H1 (cell line): ENCODE data around the gene SLC12A8. TPM values are rescaled to one million over a fixed set of nuclear protein-coding genes. Genes with fewer than 3 reads are reported as not detected.

Source experiments
- CTCF ChIA-PET: fragments of 300-600 bp; sonication (Branson Sonifier 250); formaldehyde crosslinking; loops from one replicate; lab custom pipeline; 2021; ENCODE audit not compliant: partially characterized antibody; lab: Charles Lee
- POLR2A ChIA-PET: fragments of 300-600 bp; sonication (Branson Sonifier 250); formaldehyde crosslinking; loops from one replicate; lab custom pipeline; 2021; ENCODE audit warnings: inconsistent platforms; ENCODE audit not compliant: partially characterized antibody; lab: Charles Lee
- DNase-seq, 2 experiments: peaks; one replicate each; pipeline versions ENCODE4 v3.0.0 to v3.0.0-alpha.2; 2010 to 2022; ENCODE audit warnings: low spot score in 2 of 2, low read depth in 1 of 2, mixed read lengths in 1 of 2
- FAIRE-seq: peaks from 2 replicates; lab custom pipeline; 2011; peaks lifted over from hg19 to GRCh38; lab: Jason Lieb, UNC
- H2AFZ ChIP-seq: 2 replicates; pipeline ENCODE4 v1.8.1; 2012; ENCODE audit warnings: low read length, inconsistent platforms
- H2AK5ac ChIP-seq: 2 replicates; pipeline ENCODE4 v1.6.1; 2013; ENCODE audit warnings: low read depth, low read length
- H2BK120ac ChIP-seq: replicated peaks from 2 replicates; pipeline ENCODE3; 2013; ENCODE audit warnings: low read depth, low read length, inconsistent platforms
- H2BK12ac ChIP-seq: 2 replicates; pipeline ENCODE4 v1.6.1; 2013; ENCODE audit warnings: low read depth, low read length
- H2BK15ac ChIP-seq: 2 replicates; pipeline ENCODE4 v1.6.1; 2013; ENCODE audit warnings: low read length
- H2BK20ac ChIP-seq: 2 replicates; pipeline ENCODE4 v1.6.1; 2013; ENCODE audit warnings: low read length
- H2BK5ac ChIP-seq: 2 replicates; pipeline ENCODE4 v1.6.1; 2013; ENCODE audit warnings: low read depth, low read length
- H3K14ac ChIP-seq: 2 replicates; pipeline ENCODE4 v1.6.1; 2013; ENCODE audit warnings: inconsistent platforms; ENCODE audit not compliant: insufficient read length
- H3K18ac ChIP-seq: 2 replicates; pipeline ENCODE4 v1.6.1; 2013; ENCODE audit warnings: low read length; ENCODE audit errors: extremely low read depth
- H3K23ac ChIP-seq: 2 replicates; pipeline ENCODE4 v1.6.1; 2013; ENCODE audit warnings: inconsistent platforms; ENCODE audit not compliant: insufficient read length
- H3K23me2 ChIP-seq: 2 replicates; pipeline ENCODE4 v1.6.1; 2013; ENCODE audit warnings: low read depth, low read length
- H3K27ac ChIP-seq: 2 replicates; pipeline ENCODE4 v1.6.1; 2011; ENCODE audit warnings: low read depth, low read length, inconsistent platforms
- H3K27me3 ChIP-seq, 4 experiments: replicated peaks in 1 of 4; 1 replicate in 1 of 4; 2 replicates in 3 of 4; pipeline versions ENCODE4 v1.6.1 to v1.8.1; 2011 to 2013; ENCODE audit warnings: low read length in 3 of 4, mild to moderate bottlenecking in 3 of 4, inconsistent platforms in 2 of 4, mixed read lengths in 2 of 4, moderate library complexity in 1 of 4; ENCODE audit not compliant: control insufficient read depth in 3 of 4, insufficient read depth in 3 of 4; ENCODE audit errors: extremely low read depth in 1 of 4
- H3K36me3 ChIP-seq, 4 experiments: 2 replicates each; pipeline versions ENCODE4 v1.6.1 to v1.8.1; 2011 to 2013; ENCODE audit warnings: mild to moderate bottlenecking in 4 of 4, low read length in 3 of 4, moderate library complexity in 2 of 4, control low read depth in 1 of 4, inconsistent platforms in 1 of 4; ENCODE audit not compliant: insufficient read depth in 4 of 4, control insufficient read depth in 2 of 4
- H3K4ac ChIP-seq: replicated peaks from 2 replicates; pipeline ENCODE3; 2013; ENCODE audit warnings: low read length, low read depth, mixed read lengths, inconsistent platforms; ENCODE audit not compliant: insufficient read length
- H3K4me1 ChIP-seq, 4 experiments: replicated peaks in 1 of 4; 1 replicate in 1 of 4; 2 replicates in 3 of 4; pipeline versions ENCODE4 v1.6.1 to v1.8.1; 2011 to 2013; ENCODE audit warnings: low read length in 3 of 4, inconsistent platforms in 2 of 4, mixed read lengths in 1 of 4; ENCODE audit not compliant: insufficient read depth in 4 of 4, control insufficient read depth in 3 of 4
- H3K4me2 ChIP-seq, 2 experiments: 2 replicates each; pipeline versions ENCODE4 v1.6.1 to v1.8.1; 2011 to 2013; ENCODE audit warnings: low read depth in 2 of 2, low read length in 2 of 2, control low read depth in 1 of 2, inconsistent platforms in 1 of 2, mild to moderate bottlenecking in 1 of 2; ENCODE audit not compliant: insufficient read depth in 1 of 2
- H3K4me3 ChIP-seq, 4 experiments: fragments of 200-600, 300-600 bp in 1 of 4; sonication (generic), shearing (Covaris generic), sonication (Bioruptor Twin) in 1 of 4; 2 replicates each; pipeline versions ENCODE4 v1.5.1 to v1.8.1; 2011 to 2016; ENCODE audit warnings: low read length in 4 of 4, low read depth in 3 of 4, control low read depth in 2 of 4, inconsistent platforms in 2 of 4, mild to moderate bottlenecking in 2 of 4, mixed read lengths in 1 of 4, moderate library complexity in 1 of 4; ENCODE audit not compliant: insufficient read depth in 2 of 4; ENCODE audit errors: extremely low read depth in 1 of 4
- H3K56ac ChIP-seq: replicated peaks from 2 replicates; pipeline ENCODE3; 2013; ENCODE audit warnings: low read depth, mild to moderate bottlenecking, mixed read lengths, low read length, inconsistent platforms; ENCODE audit not compliant: insufficient read length
- H3K79me1 ChIP-seq: 2 replicates; pipeline ENCODE4 v1.6.1; 2013; ENCODE audit warnings: low read depth, low read length, control low read depth
- H3K79me2 ChIP-seq, 2 experiments: 2 replicates each; pipeline versions ENCODE4 v1.6.1 to v1.8.1; 2012 to 2013; ENCODE audit warnings: low read length in 2 of 2, mild to moderate bottlenecking in 2 of 2, inconsistent platforms in 1 of 2; ENCODE audit not compliant: insufficient read depth in 2 of 2, control insufficient read depth in 1 of 2
- H3K9ac ChIP-seq, 4 experiments: replicated peaks in 1 of 4; 1 replicate in 1 of 4; 2 replicates in 3 of 4; pipeline versions ENCODE4 v1.6.1 to v1.8.1; 2011 to 2013; ENCODE audit warnings: low read depth in 3 of 4, low read length in 3 of 4, control low read depth in 2 of 4, mild to moderate bottlenecking in 2 of 4, moderate library complexity in 2 of 4, inconsistent platforms in 1 of 4; ENCODE audit errors: extremely low read depth in 1 of 4
- H3K9me3 ChIP-seq, 2 experiments: 2 replicates each; pipeline versions ENCODE4 v1.6.1 to v1.8.1; 2012 to 2013; ENCODE audit warnings: mild to moderate bottlenecking in 2 of 2, moderate library complexity in 2 of 2, control low read depth in 1 of 2, inconsistent platforms in 1 of 2, low read depth in 1 of 2, low read length in 1 of 2, mixed read lengths in 1 of 2; ENCODE audit not compliant: insufficient read depth in 2 of 2
- H4K20me1 ChIP-seq, 2 experiments: replicated peaks in 1 of 2; 2 replicates each; pipeline versions ENCODE3 to v1.8.1; 2011 to 2013; ENCODE audit warnings: inconsistent platforms in 2 of 2, low read length in 2 of 2, mild to moderate bottlenecking in 1 of 2; ENCODE audit not compliant: insufficient read depth in 2 of 2, control insufficient read depth in 1 of 2
- H4K5ac ChIP-seq: 2 replicates; pipeline ENCODE4 v1.6.1; 2013; ENCODE audit warnings: low read length, low read depth, mixed read lengths, inconsistent platforms; ENCODE audit not compliant: insufficient read length
- H4K8ac ChIP-seq: 2 replicates; pipeline ENCODE4 v1.8.0; 2013; ENCODE audit warnings: mild to moderate bottlenecking, moderate library complexity, low read length, inconsistent platforms; ENCODE audit not compliant: insufficient read depth; ENCODE audit errors: extremely low read depth
- H4K91ac ChIP-seq: replicated peaks from 2 replicates; pipeline ENCODE3; 2013; ENCODE audit warnings: low read length, mixed read lengths, inconsistent platforms; ENCODE audit not compliant: insufficient read length
- ATF3 ChIP-seq: IDR thresholded peaks from 2 replicates; pipeline ENCODE4 v1.6.1; 2011; ENCODE audit warnings: low read depth, mild to moderate bottlenecking, low read length; ENCODE audit not compliant: insufficient read depth
- KDM4A ChIP-seq: IDR thresholded peaks from one replicate; pipeline ENCODE4 v1.7.1; 2012; ENCODE audit warnings: low read depth, mild to moderate bottlenecking, moderate library complexity, low read length, inconsistent platforms; ENCODE audit not compliant: severe bottlenecking
- TBP ChIP-seq: IDR thresholded peaks from 2 replicates; pipeline ENCODE4 v1.6.1; 2011; ENCODE audit warnings: low read depth, low read length, improper control_type of control experiment
- WGBS, 2 experiments: shearing (Covaris generic) in 1 of 2; methylation state at CpG; one replicate each; pipeline versions ENCODE4 v1.1.6 to v1.1.7; 2013 to 2015; ENCODE audit warnings: low lambda C conversion rate in 2 of 2, mixed read lengths in 2 of 2, inconsistent platforms in 1 of 2, low coverage in 1 of 2, missing lambda C conversion rate in 1 of 2; ENCODE audit not compliant: insufficient replicate concordance in 2 of 2, insufficient coverage in 1 of 2, insufficient read length in 1 of 2; ENCODE audit errors: extremely low coverage in 1 of 2, missing lambda C conversion rate in 1 of 2; 5-methylcytosine and 5-hydroxymethylcytosine counted together
- polyA plus RNA-seq, 7 experiments: library from polyadenylated mRNA; depleted of rRNA in 3 of 7; stranded (reverse) in 5 of 7; unstranded in 2 of 7; fragments of >200 nt in 5 of 7; fragments of 200-250 nt in 2 of 7; gene quantifications; 1 replicate in 5 of 7; 2 replicates in 1 of 7; 4 replicates in 1 of 7; pipeline versions ENCODE4 v1.2.1 to v1.2.3, GENCODE V29; 2011 to 2013; ENCODE audit warnings: missing spikeins in 2 of 7, mixed read lengths in 2 of 7
- total RNA-seq: library from RNA; stranded (reverse); fragmentation: NEBNext Ultra II Directional; extraction: Animal tissue kit (Norgen Biotek cat#: 25700); gene quantifications from 2 replicates; pipeline ENCODE4 v1.2.1, GENCODE V29; 2021

Gene SLC12A8
- total and polyA plus RNA-seq, 2 of the 8 experiments (the other 6 are each of a cell fraction or from before 2014, with no cell fraction given) = 13.7 to 14.4 TPM

- H3K79me1 ChIP-seq = 0 out of 2 replicates have a peak, but pooled peaks cover 3% of the 10 kb centered on the region
- no peak for TF ChIP-seq ATF3
- TF ChIP-seq KDM4A = no peak
- no peak for TF ChIP-seq TBP
- H4K91ac ChIP-seq = peak overlapping the region; percentile 39
- no peak for DNase-seq
- no peak overlapping the region for H2BK20ac ChIP-seq
- H3K9me3 ChIP-seq = 0 out of 4 replicates have a peak, but pooled peaks cover 0 to 3% of the 10 kb centered on the region in 2 experiments
- H3K14ac ChIP-seq = no peak overlapping the region
- H4K20me1 ChIP-seq = no peaks in the 10 kb centered on the region
- no peak overlapping the region for H3K4me3 ChIP-seq
- ChIA-PET CTCF (interaction anchor here (0.6 to 1.1 kb wide), 3 partner anchors 11 to 90 kb away, joined by 3 to 4 read pairs (median 3); no protein-coding TSS in a partner anchor), POLR2A (interaction anchor here (1.1 kb wide), 1 partner anchor 105 kb away, joined by 3 read pairs; no protein-coding TSS in a partner anchor)
- FAIRE-seq = no peak
- no peak overlapping the region for H2AK5ac ChIP-seq
- H3K27me3 ChIP-seq = no peaks in the 10 kb centered on the region
- no peak overlapping the region for H2BK5ac ChIP-seq
- H4K8ac ChIP-seq = no peak overlapping the region
- no peak overlapping the region for H3K4me2 ChIP-seq
- H2BK15ac ChIP-seq = no peak overlapping the region
- no peak overlapping the region for H3K56ac ChIP-seq
- no peaks in the 10 kb centered on the region for H3K23me2 ChIP-seq
- no peak overlapping the region for H3K27ac ChIP-seq
- H3K4ac ChIP-seq = no peak overlapping the region
- no peak overlapping the region for H2BK120ac ChIP-seq
- H3K23ac ChIP-seq = no peak overlapping the region
- WGBS, 2 experiments = 100% methylated on average over 2 of the region's 2 CpGs; no CpG with 5 or more reads in 1 of the 2 experiments
- H3K79me2 ChIP-seq = peaks cover 0 to 7% of the 10 kb centered on the region in 2 experiments; a peak in 2 of 4 replicates
- H3K36me3 ChIP-seq = no peaks in the 10 kb centered on the region
- no peak overlapping the region for H2BK12ac ChIP-seq
- no peak overlapping the region for H4K5ac ChIP-seq
- no peak overlapping the region for H3K9ac ChIP-seq
- no peak overlapping the region for H3K18ac ChIP-seq
- H3K4me1 ChIP-seq = peaks cover 10 to 20% (median 12%) of the 10 kb centered on the region in 4 experiments
- H2AFZ ChIP-seq = no peak overlapping the region
Observed at GRCh38 chr3:125037498-125038150, 174.9 kb downstream of the SLC12A8 start.
